Osteoblast (primary cell): ENCODE results near the gene DENND1B. TPM values are rescaled to one million over a fixed set of nuclear protein-coding genes. Genes with fewer than 3 reads are reported as not detected.

ENCODE experiments used
- DNase-seq: peaks from one replicate; pipeline ENCODE4 v3.0.0; 2011; ENCODE audit warnings: low spot score, mixed read lengths; ENCODE audit not compliant: insufficient read length; ENCODE audit errors: missing footprints
- H2AFZ ChIP-seq: 2 replicates; pipeline ENCODE4 v1.6.0; 2011; ENCODE audit warnings: mild to moderate bottlenecking, low read length
- H3K27ac ChIP-seq: 2 replicates; pipeline ENCODE4 v1.5.1; 2011; ENCODE audit warnings: mild to moderate bottlenecking, low read depth, low read length, moderate library complexity
- H3K27me3 ChIP-seq: 2 replicates; pipeline ENCODE4 v1.6.0; 2012; ENCODE audit warnings: mild to moderate bottlenecking, control low read depth, inconsistent platforms, low read length, moderate library complexity; ENCODE audit not compliant: insufficient read depth
- H3K36me3 ChIP-seq: 2 replicates; pipeline ENCODE4 v1.5.1; 2011; ENCODE audit warnings: mild to moderate bottlenecking, low read length, control low read depth, moderate library complexity; ENCODE audit not compliant: insufficient read depth
- H3K4me1 ChIP-seq: 2 replicates; pipeline ENCODE4 v1.5.1; 2011; ENCODE audit warnings: mild to moderate bottlenecking, low read length, control low read depth, moderate library complexity; ENCODE audit not compliant: insufficient read depth
- H3K4me2 ChIP-seq: 2 replicates; pipeline ENCODE4 v1.6.0; 2011; ENCODE audit warnings: mild to moderate bottlenecking, low read length; ENCODE audit not compliant: insufficient read depth
- H3K4me3 ChIP-seq: fragments of 200-600 bp; sonication (generic); 3 replicates; pipeline ENCODE4 v1.5.1; 2012; ENCODE audit warnings: mild to moderate bottlenecking, low read length, inconsistent platforms; ENCODE audit not compliant: insufficient read depth
- H3K79me2 ChIP-seq: 2 replicates; pipeline ENCODE4 v1.6.0; 2012; ENCODE audit warnings: mild to moderate bottlenecking, low read length, control low read depth, inconsistent platforms; ENCODE audit not compliant: insufficient read depth
- H3K9me3 ChIP-seq: 2 replicates; pipeline ENCODE4 v1.5.1; 2011; ENCODE audit warnings: low read depth, low read length, control low read depth
- H4K20me1 ChIP-seq: 2 replicates; pipeline ENCODE4 v1.6.0; 2012; ENCODE audit warnings: mild to moderate bottlenecking, low read length, control low read depth; ENCODE audit not compliant: insufficient read depth
- total RNA-seq: library from RNA; depleted of rRNA; stranded (reverse); fragments of >200 nt; gene quantifications from 2 replicates; pipeline ENCODE4 v1.2.3, GENCODE V29; 2012
- TF ChIP-seq, protein P1 (sequence below): IDR thresholded peaks from 2 replicates; pipeline ENCODE4 v1.5.1; 2011; ENCODE audit warnings: mild to moderate bottlenecking, low read depth, low read length, moderate library complexity; ENCODE audit errors: extremely low read depth

The DENND1B gene
- total RNA-seq, 1 donor: 22.4 TPM

DNA sequence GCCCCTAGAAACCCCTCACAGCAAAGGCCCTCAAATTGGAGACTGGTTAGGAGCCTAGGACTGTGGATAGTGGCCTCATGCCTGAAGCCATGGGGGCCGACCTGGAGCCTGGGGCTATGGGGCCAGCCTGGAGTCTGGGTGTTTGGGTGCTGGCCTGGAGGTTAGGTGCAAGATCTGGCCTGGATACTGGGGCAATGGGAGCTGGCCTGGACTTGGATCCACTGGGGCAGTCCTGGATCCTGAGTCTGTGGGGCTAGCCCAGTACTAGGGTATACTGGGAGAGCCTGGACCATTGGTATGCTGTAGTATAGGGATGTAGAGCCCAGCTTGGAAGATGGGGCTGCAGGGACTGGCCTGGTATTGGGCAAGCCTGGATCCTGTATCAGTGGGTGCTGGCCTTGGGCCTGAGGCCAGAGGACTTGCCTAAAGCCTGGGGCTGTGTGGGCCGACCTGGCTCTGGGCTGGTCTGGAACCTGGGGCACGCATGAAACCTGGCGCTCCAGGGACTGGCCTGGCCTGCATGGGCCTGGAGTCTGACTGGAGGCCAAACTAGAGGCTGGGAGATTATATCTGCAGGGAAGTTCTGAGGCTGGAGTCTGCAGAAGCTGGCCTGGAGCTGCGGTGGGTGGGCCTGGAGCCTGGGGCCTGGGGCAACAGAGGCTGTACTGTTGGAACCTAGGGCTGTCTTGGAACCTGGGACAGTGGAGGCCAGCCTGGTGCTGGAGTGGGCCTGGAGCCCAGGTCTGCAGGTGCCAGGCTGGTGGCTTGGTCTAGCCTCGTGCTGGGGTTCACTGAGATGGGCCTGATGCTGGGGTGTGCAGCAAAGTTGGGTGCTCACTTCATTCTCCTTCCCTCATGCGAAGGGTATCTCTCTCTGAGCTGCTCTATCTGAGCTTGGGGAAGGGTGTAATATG is 12.6 kb upstream of the DENND1B start:
- no peak overlapping the region for H2AFZ ChIP-seq
- H3K4me1 ChIP-seq: peaks cover 19% of the 10 kb centered on the region
- no peaks in the 10 kb centered on the region for H3K79me2 ChIP-seq
- H3K27ac ChIP-seq: no peak overlapping the region
- no peaks in the 10 kb centered on the region for H3K36me3 ChIP-seq
- H3K9me3 ChIP-seq: no peaks in the 10 kb centered on the region
- no peaks in the 10 kb centered on the region for H4K20me1 ChIP-seq
- no peak overlapping the region for H3K4me3 ChIP-seq
- DNase-seq: no peak
- H3K4me2 ChIP-seq: no peak overlapping the region
- TF ChIP-seq, protein P1, sequence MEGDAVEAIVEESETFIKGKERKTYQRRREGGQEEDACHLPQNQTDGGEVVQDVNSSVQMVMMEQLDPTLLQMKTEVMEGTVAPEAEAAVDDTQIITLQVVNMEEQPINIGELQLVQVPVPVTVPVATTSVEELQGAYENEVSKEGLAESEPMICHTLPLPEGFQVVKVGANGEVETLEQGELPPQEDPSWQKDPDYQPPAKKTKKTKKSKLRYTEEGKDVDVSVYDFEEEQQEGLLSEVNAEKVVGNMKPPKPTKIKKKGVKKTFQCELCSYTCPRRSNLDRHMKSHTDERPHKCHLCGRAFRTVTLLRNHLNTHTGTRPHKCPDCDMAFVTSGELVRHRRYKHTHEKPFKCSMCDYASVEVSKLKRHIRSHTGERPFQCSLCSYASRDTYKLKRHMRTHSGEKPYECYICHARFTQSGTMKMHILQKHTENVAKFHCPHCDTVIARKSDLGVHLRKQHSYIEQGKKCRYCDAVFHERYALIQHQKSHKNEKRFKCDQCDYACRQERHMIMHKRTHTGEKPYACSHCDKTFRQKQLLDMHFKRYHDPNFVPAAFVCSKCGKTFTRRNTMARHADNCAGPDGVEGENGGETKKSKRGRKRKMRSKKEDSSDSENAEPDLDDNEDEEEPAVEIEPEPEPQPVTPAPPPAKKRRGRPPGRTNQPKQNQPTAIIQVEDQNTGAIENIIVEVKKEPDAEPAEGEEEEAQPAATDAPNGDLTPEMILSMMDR: no peak
- no peaks in the 10 kb centered on the region for H3K27me3 ChIP-seq

DNA sequence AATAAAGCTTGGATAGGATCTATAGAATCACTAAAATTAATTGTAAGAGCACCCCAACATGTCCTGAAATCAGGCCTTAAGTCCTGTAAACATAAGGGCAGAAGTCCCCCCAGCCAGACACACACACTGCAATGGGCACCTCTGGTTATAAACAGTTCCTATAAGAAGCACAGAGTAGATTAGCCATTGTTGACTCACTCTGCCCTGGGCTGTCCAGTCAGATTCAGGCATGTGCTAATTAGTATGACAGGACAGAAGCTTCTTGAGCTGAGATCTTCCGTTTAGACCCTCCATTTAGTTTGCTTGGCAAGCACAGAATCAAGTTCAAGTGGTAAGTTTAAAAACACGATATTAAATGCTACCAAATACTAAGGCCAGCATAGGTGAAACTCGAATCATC is 11.8 kb upstream of the DENND1B start:
- Histone ChIP-seq H3K27ac (no peak overlapping the region), H3K27me3 (no peaks in the 10 kb centered on the region), H3K36me3 (no peaks in the 10 kb centered on the region), H4K20me1 (no peaks in the 10 kb centered on the region), H3K4me3 (no peak overlapping the region), H3K4me1 (peaks cover 27% of the 10 kb centered on the region), H2AFZ (peak overlapping the region; percentile 35), H3K79me2 (no peaks in the 10 kb centered on the region), H3K4me2 (no peak overlapping the region), H3K9me3 (no peaks in the 10 kb centered on the region)
- DNase-seq: no peak
- TF ChIP-seq, protein P1: no peak

DNA sequence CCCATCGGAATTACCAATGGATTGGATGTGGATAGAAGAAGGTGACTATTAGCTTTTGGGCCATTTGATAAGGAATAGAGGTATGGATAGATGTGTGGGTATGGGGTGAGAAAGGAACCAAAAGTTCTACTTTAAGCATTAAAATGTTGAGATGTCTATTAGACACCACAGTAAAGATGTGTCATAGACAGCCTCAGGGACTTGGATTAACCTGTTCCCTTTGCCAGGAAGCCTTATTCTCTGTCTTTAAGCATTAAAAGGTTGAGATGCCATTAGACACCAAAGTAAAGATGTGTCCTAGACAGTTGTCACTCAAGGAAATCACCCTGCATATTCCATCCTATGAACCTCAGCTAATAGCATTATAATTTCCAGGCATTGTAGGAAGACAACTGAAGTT is 11.0 kb upstream of the DENND1B start:
- Histone ChIP-seq H3K27me3 (no peaks in the 10 kb centered on the region), H3K9me3 (no peaks in the 10 kb centered on the region), H3K79me2 (no peaks in the 10 kb centered on the region), H3K36me3 (no peaks in the 10 kb centered on the region), H3K4me1 (peaks cover 32% of the 10 kb centered on the region), H4K20me1 (no peaks in the 10 kb centered on the region), H2AFZ (no peak overlapping the region), H3K4me2 (no peak overlapping the region), H3K4me3 (no peak overlapping the region), H3K27ac (no peak overlapping the region)
- TF ChIP-seq, protein P1: no peak
- DNase-seq: no peak

DNA sequence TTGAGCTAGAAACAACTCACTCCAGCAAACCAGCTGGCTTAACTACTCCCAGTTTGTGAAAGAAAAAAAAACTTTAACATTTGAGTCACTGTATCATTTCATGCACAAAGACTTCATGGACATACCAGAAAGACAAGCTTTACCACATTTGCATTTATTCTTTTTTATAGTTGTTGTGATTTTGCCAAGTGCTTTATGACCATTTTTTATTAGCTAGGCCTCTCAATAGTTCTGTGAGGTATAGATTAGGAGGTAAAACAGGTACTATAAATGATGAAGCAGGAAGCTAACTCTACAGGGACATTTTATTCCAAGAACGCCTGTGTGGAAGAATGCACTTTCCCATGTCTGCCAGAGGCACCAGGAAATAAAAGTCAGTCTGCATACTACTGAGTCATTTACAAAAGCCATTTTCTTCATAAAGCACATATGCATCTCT is 8.2 kb upstream of the DENND1B start:
- DNase-seq: no peak
- TF ChIP-seq, protein P1: no peak
- Histone ChIP-seq H3K27me3 (no peaks in the 10 kb centered on the region), H2AFZ (no peak overlapping the region), H3K4me1 (peaks cover 32% of the 10 kb centered on the region), H3K4me3 (no peak overlapping the region), H3K27ac (peak overlapping the region; percentile 53), H3K4me2 (peak overlapping the region; percentile 1), H4K20me1 (no peaks in the 10 kb centered on the region), H3K79me2 (no peaks in the 10 kb centered on the region), H3K9me3 (no peaks in the 10 kb centered on the region), H3K36me3 (no peaks in the 10 kb centered on the region)
